Measurements from ENCODE around the gene CCDC40.
"Not testable (repeated sequence)": the region's sequence is repeated elsewhere in the genome, so short reads cannot be mapped to it uniquely, and the experiment has no call there.

The CCDC40 gene

DNA sequence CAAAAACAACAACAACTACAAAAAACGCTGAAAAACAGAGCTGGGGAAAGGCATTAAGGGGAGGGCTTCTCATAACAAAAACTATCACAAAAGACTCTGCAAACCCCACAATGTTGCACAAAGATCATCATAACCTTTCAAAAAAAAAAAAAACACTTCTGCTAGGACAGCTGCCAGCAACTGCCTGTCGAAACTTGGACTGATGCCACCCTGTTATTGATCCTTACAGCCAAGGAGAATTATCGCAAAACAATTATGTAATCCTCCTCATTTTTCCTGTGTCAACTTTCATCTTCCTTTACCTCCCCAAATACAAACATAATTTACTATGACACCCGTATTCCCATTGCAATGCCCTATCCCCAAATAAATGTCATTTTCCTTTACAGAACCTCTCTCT, 9.3 kb downstream of the CCDC40 start:
- DNase-seq (ENCODE audit: low read depth): no peak

GRCh38 chr17:80046709-80047108, 10.3 kb downstream of the CCDC40 start:
- not testable (repeated sequence) for DNase-seq (ENCODE audit: low read depth)

DNA sequence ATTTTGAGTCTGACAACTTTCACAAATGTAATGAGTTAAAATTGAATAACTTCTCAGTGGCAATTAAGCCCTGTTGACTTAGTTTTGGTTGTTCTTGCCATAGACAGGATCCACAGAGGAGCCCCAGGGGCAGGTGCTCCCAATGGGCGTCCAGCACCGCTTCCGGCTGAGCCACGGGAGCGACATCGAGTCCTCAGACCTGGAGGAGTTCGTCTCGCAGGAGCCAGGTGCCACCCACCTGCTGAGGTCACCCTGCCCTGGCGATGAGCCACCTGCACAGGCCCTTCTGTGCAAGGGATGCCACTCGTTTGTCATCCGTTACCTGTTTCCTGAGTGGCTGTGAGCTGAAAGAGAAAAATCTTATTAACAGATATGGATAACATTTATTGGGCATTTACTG, 10.7 kb downstream of the CCDC40 start:
- DNase-seq (ENCODE audit: low read depth): no peak

GRCh38 chr17:80049986-80050385, 13.5 kb downstream of the CCDC40 start:
- no peak for DNase-seq (ENCODE audit: low read depth)

DNA sequence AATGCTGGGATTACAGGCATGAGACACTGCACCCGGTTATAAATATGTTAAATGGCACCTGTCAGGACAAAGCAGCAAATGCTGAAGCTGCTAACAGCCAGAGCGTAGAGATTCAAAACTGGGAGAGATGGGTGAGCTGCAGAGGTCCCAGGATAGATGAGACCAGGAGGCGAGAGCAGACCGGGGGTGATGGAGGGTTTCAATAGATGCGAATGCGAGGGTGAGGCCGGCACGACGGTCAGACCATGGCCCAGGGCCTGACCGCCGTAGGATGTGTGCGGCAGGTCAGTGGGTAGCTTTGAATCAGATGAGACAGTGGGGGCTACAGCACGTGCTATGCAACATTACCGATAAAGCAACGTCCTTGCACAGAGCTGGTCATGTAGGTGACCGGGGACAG, 14.3 kb downstream of the CCDC40 start:
- no peak for DNase-seq (ENCODE audit: low read depth)

- DNase-seq (ENCODE audit: low read depth): no peak
Observed at GRCh38 chr17:80051681-80052080, 15.2 kb downstream of the CCDC40 start.

DNA sequence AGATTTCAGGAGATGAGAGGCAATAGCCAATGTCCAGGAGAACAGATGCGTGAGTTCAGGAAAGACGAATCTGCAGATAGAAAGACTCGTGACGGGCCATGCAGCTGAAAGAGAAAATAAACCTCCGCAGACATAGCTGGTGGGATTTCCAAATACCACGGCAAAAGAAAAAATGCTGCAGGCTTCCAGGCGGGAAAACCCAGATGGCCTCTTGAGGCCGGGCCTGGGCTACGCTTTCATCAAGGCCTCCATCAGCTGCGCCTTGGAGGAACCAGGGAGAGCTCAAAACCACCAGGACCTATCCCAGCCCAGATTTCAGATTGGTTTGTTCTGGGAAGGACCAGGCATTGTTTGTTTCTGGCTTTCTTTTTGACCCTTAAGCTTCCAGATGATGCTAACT, 16.7 kb downstream of the CCDC40 start:
- no peak for DNase-seq (ENCODE audit: low read depth)

DNA sequence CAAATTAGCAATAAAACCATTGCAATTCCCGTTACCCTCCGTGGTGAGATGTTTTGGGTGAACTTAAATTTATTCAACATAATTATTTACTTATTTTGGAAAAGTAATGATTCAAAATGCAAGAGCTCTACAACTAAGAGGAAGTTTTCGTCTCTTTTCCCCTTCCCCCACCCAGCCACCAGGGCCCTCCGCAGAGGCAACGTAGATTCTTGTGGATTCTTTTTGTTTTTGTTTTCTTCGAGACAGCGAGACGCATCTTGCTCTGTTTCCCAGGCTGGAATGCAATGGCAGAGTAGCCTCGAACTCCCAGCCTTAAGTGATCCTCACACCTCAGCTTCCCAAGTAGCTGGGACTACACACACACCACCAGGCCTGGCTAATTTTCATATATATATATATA, 19.2 kb downstream of the CCDC40 start:
- DNase-seq (ENCODE audit: low read depth): no peak

DNA sequence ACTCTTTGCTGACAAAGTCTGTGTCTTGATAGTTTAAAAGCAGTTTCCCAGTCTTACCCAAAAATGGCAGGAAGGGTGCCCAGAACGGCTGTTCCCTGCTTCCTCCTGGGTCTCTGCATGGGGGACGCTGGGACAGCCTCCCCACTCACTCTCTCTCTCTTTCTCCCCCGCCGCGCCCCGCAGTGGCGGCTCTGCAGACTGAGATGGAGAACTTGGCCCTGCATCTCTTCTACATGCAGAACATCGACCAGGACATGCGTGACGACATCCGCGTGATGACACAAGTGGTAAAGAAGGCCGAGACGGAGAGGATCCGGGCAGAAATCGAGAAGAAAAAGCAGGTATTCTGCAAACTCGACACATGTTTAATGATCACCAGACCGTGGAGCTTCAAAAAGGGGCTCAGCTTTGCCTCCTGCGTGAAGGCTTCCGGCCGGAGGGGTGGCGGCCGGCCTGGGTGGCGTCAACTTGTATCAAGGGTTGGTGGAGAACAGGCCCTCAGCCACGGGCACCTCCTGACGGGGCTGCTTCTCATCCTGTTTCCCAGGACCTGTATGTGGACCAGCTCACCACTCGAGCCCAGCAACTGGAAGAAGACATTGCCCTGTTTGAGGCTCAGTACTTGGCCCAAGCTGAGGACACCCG, 22.0 kb downstream of the CCDC40 start:
- no peak for DNase-seq (ENCODE audit: low read depth)

DNA sequence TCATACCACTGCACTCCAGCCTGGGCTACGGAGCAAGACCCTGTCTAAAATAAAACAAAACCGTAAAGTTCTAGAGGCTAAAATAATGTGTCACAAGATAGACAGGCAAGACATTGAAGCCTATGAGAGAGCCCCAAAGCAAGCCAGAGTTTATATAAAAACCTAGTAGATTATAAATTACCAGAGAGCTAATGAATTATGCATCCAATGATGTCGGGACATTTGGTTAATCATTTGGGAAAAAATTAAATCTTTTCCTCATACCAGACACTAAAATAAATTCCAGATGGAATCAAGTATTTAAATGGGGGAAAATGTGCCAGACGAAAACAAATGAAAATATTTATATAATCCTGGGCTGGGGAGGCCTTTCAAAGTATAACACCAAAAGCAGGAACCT, 24.2 kb downstream of the CCDC40 start:
- no peak for DNase-seq (ENCODE audit: low read depth)

DNA sequence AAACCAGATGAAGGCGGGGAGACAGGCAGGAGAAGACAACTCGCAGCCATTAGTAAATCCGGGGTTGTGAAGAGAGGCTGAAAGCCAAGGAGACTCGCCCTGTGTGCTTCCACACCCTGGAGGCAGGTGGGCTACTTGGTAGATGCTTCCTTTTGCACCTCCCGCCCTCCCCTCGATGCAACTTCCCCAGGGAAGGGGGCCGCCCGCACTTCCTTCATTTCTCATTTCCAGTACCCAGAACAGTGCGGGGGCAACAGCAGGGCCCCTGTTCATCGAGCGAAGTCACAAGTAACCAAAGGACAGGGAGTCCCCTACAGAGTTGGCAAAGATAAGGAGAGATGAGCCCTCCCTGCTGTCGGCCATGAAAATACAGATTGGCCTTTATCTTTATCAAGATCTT, 25.0 kb downstream of the CCDC40 start:
- no peak for DNase-seq (ENCODE audit: low read depth)

GRCh38 chr17:80063830-80064585, 27.6 kb downstream of the CCDC40 start:
- DNase-seq (ENCODE audit: low read depth): no peak

DNA sequence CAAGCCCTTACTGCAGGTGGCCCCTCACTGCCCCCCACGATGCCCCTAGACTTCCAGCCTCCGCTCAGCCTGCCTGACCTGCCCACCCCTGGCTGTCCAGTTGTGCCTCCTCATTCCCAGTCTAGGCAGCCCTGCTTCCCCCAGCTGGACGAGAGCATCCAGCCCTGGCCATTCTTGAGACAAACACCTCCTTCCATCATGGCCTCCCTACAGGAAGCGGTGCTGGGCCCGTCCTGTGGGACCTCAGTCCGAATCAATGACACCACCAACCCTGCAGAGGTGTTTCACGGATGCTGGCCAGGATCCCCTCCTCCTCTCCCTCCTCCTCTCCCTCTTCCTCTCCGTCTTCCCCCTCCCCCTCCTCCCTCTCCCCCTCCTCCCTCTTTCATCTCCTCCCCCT, 28.3 kb downstream of the CCDC40 start:
- DNase-seq (ENCODE audit: low read depth): no peak

- DNase-seq (ENCODE audit: low read depth): no peak
Observed at GRCh38 chr17:80065478-80066170, 29.2 kb downstream of the CCDC40 start.

DNA sequence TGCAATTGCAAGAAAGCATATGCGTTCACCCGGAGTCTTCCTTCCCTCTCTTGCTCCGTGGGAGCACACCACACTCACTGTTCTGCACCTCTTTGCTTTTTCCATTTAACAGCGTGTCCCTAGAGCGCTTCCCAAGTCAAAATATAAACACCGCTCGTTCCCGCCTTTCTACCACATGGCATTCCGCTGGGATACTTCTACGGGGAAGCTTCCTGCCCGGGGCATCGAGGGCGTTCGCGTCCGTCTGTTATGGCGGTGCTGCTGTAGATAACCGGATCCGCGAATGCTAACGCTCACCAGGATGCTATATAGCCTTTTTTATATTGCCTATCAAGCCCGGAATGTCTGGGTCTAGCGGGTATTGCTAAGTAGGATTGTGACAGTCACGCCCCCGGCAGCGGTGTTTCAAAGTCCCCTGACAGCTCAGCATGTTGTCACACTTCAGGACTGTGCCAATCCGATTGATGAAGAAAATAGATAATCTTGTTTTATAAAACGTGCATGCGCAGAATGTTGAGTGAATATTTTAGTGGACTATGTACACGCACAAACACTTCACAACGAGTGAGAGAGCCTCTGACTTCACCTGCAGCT, 31.0 kb downstream of the CCDC40 start:
- DNase-seq (ENCODE audit: low read depth): no peak

- no peak for DNase-seq (ENCODE audit: low read depth)
Observed at GRCh38 chr17:80068301-80069222, 32.1 kb downstream of the CCDC40 start.

- no peak for DNase-seq (ENCODE audit: low read depth)
Observed at GRCh38 chr17:80070375-80071115, 34.1 kb downstream of the CCDC40 start.

DNA sequence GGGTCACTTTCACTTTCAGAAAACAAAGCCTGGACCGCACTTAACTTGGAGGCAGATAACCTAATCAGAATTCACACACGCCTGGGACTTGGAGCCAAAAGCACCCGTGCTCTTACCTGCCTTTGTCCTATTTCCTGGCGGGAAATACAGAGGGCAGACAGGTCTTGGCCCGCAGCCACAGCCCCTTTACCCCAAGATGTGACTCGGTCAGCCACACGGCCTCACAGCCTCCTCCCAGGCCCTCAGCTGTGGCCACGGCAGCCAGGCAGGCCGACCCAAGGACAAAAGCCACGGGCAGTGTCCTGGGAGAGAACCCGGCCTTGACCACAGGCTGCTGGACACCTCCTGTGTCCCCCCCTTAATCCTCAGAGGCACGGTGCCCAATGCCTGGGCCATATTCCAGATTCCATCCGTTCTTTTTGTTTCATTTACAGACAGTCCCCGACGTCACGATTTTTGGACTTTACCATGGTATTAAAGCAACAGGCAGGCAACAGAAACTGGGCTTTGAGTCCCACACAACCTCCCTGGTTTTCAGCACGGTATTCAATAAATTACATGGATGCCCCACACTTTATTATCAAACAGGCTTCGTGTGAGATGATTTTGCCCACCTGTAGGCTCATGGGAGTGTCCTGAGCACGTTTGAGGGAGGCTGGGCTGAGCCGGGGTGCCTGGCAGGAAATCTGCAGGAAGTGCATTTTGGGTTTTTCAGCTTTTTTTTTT, 34.8 kb downstream of the CCDC40 start:
- DNase-seq (ENCODE audit: low read depth): no peak

GRCh38 chr17:80072410-80072809, 36.0 kb downstream of the CCDC40 start:
- no peak for DNase-seq (ENCODE audit: low read depth)

- DNase-seq (ENCODE audit: low read depth): no peak
Observed at GRCh38 chr17:80080081-80080480, 43.6 kb downstream of the CCDC40 start.
